Measurements from ENCODE around the gene SLC39A3.

Gene SLC39A3

GRCh38 chr19:2762783-2763496 lies 23.1 kb upstream of the SLC39A3 start:
- DNase-seq (ENCODE audit: low spot score), result no peak
- in situ Hi-C loops (cut with MboI; ENCODE audit: low sequenced_read_pairs, unreplicated experiment), result no loop called here
- no peak for TF ChIP-seq CTCF (IDR thresholded peaks at IDR 0.05; ENCODE audit: borderline replicate concordance, control extremely low read depth, extremely low read depth, insufficient read depth, missing control alignments)

GRCh38 chr19:2761876-2762782 lies 22.3 kb upstream of the SLC39A3 start:
- in situ Hi-C loops (cut with MboI; ENCODE audit: low sequenced_read_pairs, unreplicated experiment), result no loop called here
- TF ChIP-seq CTCF (IDR thresholded peaks at IDR 0.05; ENCODE audit: borderline replicate concordance, control extremely low read depth, extremely low read depth, insufficient read depth, missing control alignments), result no peak
- no peak for DNase-seq (ENCODE audit: low spot score)

GRCh38 chr19:2761309-2761677 lies 21.5 kb upstream of the SLC39A3 start:
- TF ChIP-seq CTCF (IDR thresholded peaks at IDR 0.05; ENCODE audit: borderline replicate concordance, control extremely low read depth, extremely low read depth, insufficient read depth, missing control alignments), result no peak
- DNase-seq (ENCODE audit: low spot score), result no peak
- in situ Hi-C loops (cut with MboI; ENCODE audit: low sequenced_read_pairs, unreplicated experiment), result no loop called here

GRCh38 chr19:2759965-2760364 lies 20.1 kb upstream of the SLC39A3 start:
- in situ Hi-C loops (cut with MboI; ENCODE audit: low sequenced_read_pairs, unreplicated experiment), result no loop called here
- TF ChIP-seq CTCF (IDR thresholded peaks at IDR 0.05; ENCODE audit: borderline replicate concordance, control extremely low read depth, extremely low read depth, insufficient read depth, missing control alignments), result no peak
- no peak for DNase-seq (ENCODE audit: low spot score)

- no peak for TF ChIP-seq CTCF (IDR thresholded peaks at IDR 0.05; ENCODE audit: borderline replicate concordance, control extremely low read depth, extremely low read depth, insufficient read depth, missing control alignments)
- DNase-seq (ENCODE audit: low spot score), result no peak
- in situ Hi-C loops (cut with MboI; ENCODE audit: low sequenced_read_pairs, unreplicated experiment), result no loop called here
Observed at GRCh38 chr19:2759362-2759761, 19.5 kb upstream of the SLC39A3 start.

- DNase-seq (ENCODE audit: low spot score), result no peak
- TF ChIP-seq CTCF (IDR thresholded peaks at IDR 0.05; ENCODE audit: borderline replicate concordance, control extremely low read depth, extremely low read depth, insufficient read depth, missing control alignments), result no peak
- in situ Hi-C loops (cut with MboI; ENCODE audit: low sequenced_read_pairs, unreplicated experiment), result no loop called here
Observed at GRCh38 chr19:2758601-2759313, 18.9 kb upstream of the SLC39A3 start.
